DOHH2 (cell line): ENCODE data around the gene C1RL.

Source experiments
- H3F3A ChIP-seq: fragments of 200-600 bp; sonication (generic), shearing (Covaris generic); 2 replicates; pipeline ENCODE4 v1.6.0; 2016; ENCODE audit warnings: antibody characterized with exemption, mild to moderate bottlenecking; ENCODE audit not compliant: control insufficient read depth, insufficient read depth
- H3K27ac ChIP-seq: fragments of 200-600 bp; sonication (generic); 2 replicates; pipeline ENCODE4 v1.5.1; 2014; ENCODE audit warnings: low read depth, mild to moderate bottlenecking, low read length, moderate library complexity
- H3K27me3 ChIP-seq: fragments of 200-600 bp; sonication (generic); 2 replicates; pipeline ENCODE4 v1.6.1; 2014; ENCODE audit warnings: mild to moderate bottlenecking, low read length, mixed read lengths; ENCODE audit not compliant: control insufficient read depth
- H3K36me3 ChIP-seq: fragments of 200-600 bp; sonication (generic); 2 replicates; pipeline ENCODE4 v1.6.1; 2014; ENCODE audit warnings: mild to moderate bottlenecking, low read length, moderate library complexity, mixed read lengths; ENCODE audit not compliant: control insufficient read depth
- H3K4me1 ChIP-seq: fragments of 200-600 bp; sonication (generic); 2 replicates; pipeline ENCODE4 v1.6.1; 2014; ENCODE audit warnings: mild to moderate bottlenecking, low read length, mixed read lengths; ENCODE audit not compliant: control insufficient read depth
- H3K4me2 ChIP-seq: fragments of 200-600 bp; sonication (generic); 2 replicates; pipeline ENCODE4 v1.6.0; 2014; ENCODE audit warnings: mild to moderate bottlenecking, low read length, moderate library complexity
- H3K4me3 ChIP-seq: fragments of 200-600 bp; sonication (generic); 2 replicates; pipeline ENCODE4 v1.5.1; 2014; ENCODE audit warnings: mild to moderate bottlenecking, low read length, mixed read lengths
- H3K79me2 ChIP-seq: fragments of 200-600 bp; sonication (generic); 2 replicates; pipeline ENCODE4 v1.6.1; 2014; ENCODE audit warnings: mild to moderate bottlenecking, low read length, mixed read lengths; ENCODE audit not compliant: control insufficient read depth
- H3K9me2 ChIP-seq: fragments of 200-600 bp; sonication (generic); replicated peaks from 2 replicates; pipeline ENCODE4 v1.6.1; 2014; ENCODE audit warnings: mild to moderate bottlenecking, low read length, mixed read lengths; ENCODE audit not compliant: control insufficient read depth
- H3K9me3 ChIP-seq: fragments of 200-600 bp; sonication (generic); 2 replicates; pipeline ENCODE4 v1.6.1; 2014; ENCODE audit warnings: antibody characterized with exemption, low read length, mixed read lengths; ENCODE audit not compliant: control insufficient read depth, insufficient read depth
- H4K20me1 ChIP-seq: fragments of 200-600 bp; sonication (generic); 2 replicates; pipeline ENCODE4 v1.6.0; 2014; ENCODE audit warnings: low read depth, mild to moderate bottlenecking, antibody characterized with exemption, low read length, moderate library complexity; ENCODE audit not compliant: control insufficient read depth, insufficient read depth
- CTCF ChIP-seq: fragments of 200-600 bp; sonication (generic); IDR thresholded peaks from one replicate; pipeline ENCODE4 v1.5.1; 2014; ENCODE audit warnings: antibody characterized with exemption, mild to moderate bottlenecking, low read depth, low read length; ENCODE audit not compliant: poor library complexity, severe bottlenecking
- EZH2phosphoT487 ChIP-seq: fragments of 200-600 bp; sonication (generic); IDR thresholded peaks from 2 replicates; pipeline ENCODE4 v1.6.1; 2017; ENCODE audit warnings: borderline replicate concordance, mild to moderate bottlenecking, antibody characterized with exemption, low read length, moderate library complexity, mixed read lengths

The C1RL gene

DNA sequence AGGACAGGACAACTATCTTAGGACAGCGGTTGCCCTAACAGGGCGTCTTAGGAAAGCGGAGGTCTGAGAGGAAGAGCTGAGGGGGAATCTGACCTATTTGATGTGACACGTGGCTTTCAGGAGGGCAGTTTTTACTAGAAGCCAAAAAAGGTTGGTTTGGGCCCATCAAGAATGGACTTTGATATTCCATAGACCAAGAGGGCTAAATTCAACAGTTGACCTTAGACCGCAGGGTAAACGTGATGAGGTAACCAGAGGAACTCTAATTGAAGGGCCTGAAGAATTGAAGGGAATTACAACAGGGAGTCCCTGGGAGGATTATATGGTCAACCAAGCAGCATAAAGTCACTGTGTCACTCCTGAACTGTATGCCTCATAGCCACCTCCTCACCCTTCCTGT lies 37.0 kb downstream of the C1RL start:
- Histone ChIP-seq H3K79me2 (no peaks in the 10 kb centered on the region), H3K9me2 (no peaks in the 10 kb centered on the region), H3K4me1 (no peaks in the 10 kb centered on the region), H4K20me1 (no peaks in the 10 kb centered on the region), H3K27ac (no peak overlapping the region), H3K4me2 (no peak overlapping the region), H3K4me3 (no peak overlapping the region), H3K27me3 (peaks cover 27% of the 10 kb centered on the region), H3K9me3 (no peaks in the 10 kb centered on the region), H3K36me3 (no peaks in the 10 kb centered on the region), H3F3A (no peaks in the 10 kb centered on the region)
- TF ChIP-seq EZH2phosphoT487: no peak
- TF ChIP-seq CTCF: no peak

DNA sequence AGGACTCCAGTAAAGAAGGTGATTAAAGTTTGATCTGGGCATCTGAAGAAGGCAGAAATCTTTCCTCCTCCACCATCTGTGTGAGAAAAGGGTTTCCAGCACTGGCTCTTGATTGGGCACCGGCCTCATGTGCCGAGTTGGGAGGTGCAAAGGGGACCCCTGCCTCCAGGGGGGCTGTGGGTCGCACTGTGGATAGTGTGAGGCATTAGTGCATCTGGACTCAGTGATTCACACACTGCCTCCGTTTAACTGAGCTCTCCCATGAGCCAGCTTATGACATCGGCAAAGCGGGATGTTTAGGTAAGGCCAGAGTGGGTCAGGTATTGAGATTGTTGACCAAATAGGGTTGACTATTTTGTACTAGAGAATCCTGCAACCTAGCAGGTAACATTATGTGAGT lies 39.6 kb downstream of the C1RL start:
- H3K27ac ChIP-seq: no peak overlapping the region
- H3K4me1 ChIP-seq: no peaks in the 10 kb centered on the region
- no peaks in the 10 kb centered on the region for H3F3A ChIP-seq
- no peaks in the 10 kb centered on the region for H3K9me3 ChIP-seq
- H4K20me1 ChIP-seq: no peaks in the 10 kb centered on the region
- H3K4me2 ChIP-seq: no peak overlapping the region
- H3K9me2 ChIP-seq: no peaks in the 10 kb centered on the region
- no peaks in the 10 kb centered on the region for H3K36me3 ChIP-seq
- H3K27me3 ChIP-seq: peaks cover 38% of the 10 kb centered on the region
- H3K4me3 ChIP-seq: no peak overlapping the region
- TF ChIP-seq EZH2phosphoT487 (no peak), CTCF (no peak)
- no peaks in the 10 kb centered on the region for H3K79me2 ChIP-seq

DNA sequence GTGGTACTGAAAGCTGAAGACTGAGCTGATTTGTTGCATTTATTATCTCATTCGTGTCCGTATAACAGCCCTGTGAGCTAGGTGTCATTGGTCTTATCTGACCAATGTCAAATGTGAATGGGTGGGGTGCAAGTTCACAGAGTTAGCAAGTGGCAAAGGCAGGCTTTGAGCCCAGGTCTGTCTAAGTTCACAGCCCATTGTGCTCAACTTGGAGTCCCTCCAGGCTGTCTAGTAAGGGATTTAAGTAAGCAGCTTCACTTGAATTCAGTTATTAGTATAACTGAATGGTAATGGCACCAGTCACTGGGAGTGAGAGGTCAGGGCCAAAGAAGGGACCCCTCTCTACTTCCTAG lies 40.0 kb downstream of the C1RL start:
- H3K4me3 ChIP-seq: no peak overlapping the region
- H3K9me3 ChIP-seq: no peaks in the 10 kb centered on the region
- H3K36me3 ChIP-seq: no peaks in the 10 kb centered on the region
- H3K4me1 ChIP-seq: no peaks in the 10 kb centered on the region
- peaks cover 41% of the 10 kb centered on the region for H3K27me3 ChIP-seq
- TF ChIP-seq EZH2phosphoT487: no peak
- no peak overlapping the region for H3K4me2 ChIP-seq
- no peak overlapping the region for H3K27ac ChIP-seq
- no peaks in the 10 kb centered on the region for H3K9me2 ChIP-seq
- H3K79me2 ChIP-seq: no peaks in the 10 kb centered on the region
- no peaks in the 10 kb centered on the region for H3F3A ChIP-seq
- no peaks in the 10 kb centered on the region for H4K20me1 ChIP-seq

- H3F3A ChIP-seq: no peaks in the 10 kb centered on the region
- H3K27ac ChIP-seq: no peak overlapping the region
- H4K20me1 ChIP-seq: no peaks in the 10 kb centered on the region
- H3K4me1 ChIP-seq: no peaks in the 10 kb centered on the region
- H3K79me2 ChIP-seq: no peaks in the 10 kb centered on the region
- no peak overlapping the region for H3K4me3 ChIP-seq
- H3K4me2 ChIP-seq: no peak overlapping the region
- H3K27me3 ChIP-seq: peaks cover 46% of the 10 kb centered on the region
- H3K9me2 ChIP-seq: no peaks in the 10 kb centered on the region
- no peaks in the 10 kb centered on the region for H3K9me3 ChIP-seq
- H3K36me3 ChIP-seq: no peaks in the 10 kb centered on the region
- TF ChIP-seq CTCF (no peak), EZH2phosphoT487 (no peak)
Observed at GRCh38 chr12:7068240-7068993, 40.6 kb downstream of the C1RL start.
